EH (cell line): ENCODE measurements around the gene TMEM80.
A peak's percentile ranks its signal among the peaks of the same experiment; 100 is the strongest.

Experiments used
- DNase-seq: peaks from one replicate; pipeline ENCODE4 v3.0.0-alpha.2; 2015; ENCODE audit warnings: low read depth

Gene TMEM80

GRCh38 chr11:746289-747157 lies 50.9 kb downstream of the TMEM80 start:
- peak; percentile 26 for DNase-seq

GRCh38 chr11:747158-748006 lies 51.8 kb downstream of the TMEM80 start, which contains the start of gene TALDO1:
Gene TALDO1 (plus strand): TSS chr11:747464. CDS start chr11:747482, 18 bp downstream.
- DNase-seq = peak; percentile 88

GRCh38 chr11:748007-748359 lies 52.4 kb downstream of the TMEM80 start:
- peak; percentile 50 for DNase-seq

- DNase-seq = no peak
These were observed 54.1 kb downstream of the TMEM80 start for GRCh38 chr11:749731-750130.
